BLaER1 treated with 17β-estradiol and CSF1 and Interleukin-3, amounts not matched to agents 10 nM and 100 nM (cell line): Measurements from ENCODE around the gene SPPL3.

Source experiments
- H3K27ac ChIP-seq, 11 experiments: shearing (Covaris generic); formaldehyde crosslinking; 2 replicates each; pipeline ENCODE4 v1.8.1; 2022
- H3K27me3 ChIP-seq, 11 experiments: shearing (Covaris generic); formaldehyde crosslinking; 2 replicates each; pipeline ENCODE4 v1.8.1; 2022
- H3K36me3 ChIP-seq, 11 experiments: shearing (Covaris generic); formaldehyde crosslinking; 2 replicates each; pipeline ENCODE4 v1.8.1; 2022
- H3K4me1 ChIP-seq, 10 experiments: shearing (Covaris generic); formaldehyde crosslinking; 2 replicates each; pipeline ENCODE4 v1.8.1; 2022
- H3K4me2 ChIP-seq, 11 experiments: shearing (Covaris generic); formaldehyde crosslinking; 2 replicates each; pipeline ENCODE4 v1.8.1; 2022
- H3K4me3 ChIP-seq, 10 experiments: shearing (Covaris generic); formaldehyde crosslinking; 2 replicates each; pipeline ENCODE4 v1.8.1; 2022
- H3K9ac ChIP-seq, 11 experiments: shearing (Covaris generic); formaldehyde crosslinking; 2 replicates each; pipeline ENCODE4 v1.8.1; 2022
- H3K9me3 ChIP-seq, 11 experiments: shearing (Covaris generic); formaldehyde crosslinking; replicated peaks in 1 of 11; 2 replicates each; pipeline ENCODE4 v1.8.1; 2022
- H4K20me1 ChIP-seq, 11 experiments: shearing (Covaris generic); formaldehyde crosslinking; 2 replicates each; pipeline ENCODE4 v1.8.1; 2022
- Cebpa-rat ChIP-seq, 11 experiments: shearing (Covaris generic); IDR thresholded peaks; 2 replicates each; pipeline ENCODE4 v1.8.1; 2022

The SPPL3 gene

DNA sequence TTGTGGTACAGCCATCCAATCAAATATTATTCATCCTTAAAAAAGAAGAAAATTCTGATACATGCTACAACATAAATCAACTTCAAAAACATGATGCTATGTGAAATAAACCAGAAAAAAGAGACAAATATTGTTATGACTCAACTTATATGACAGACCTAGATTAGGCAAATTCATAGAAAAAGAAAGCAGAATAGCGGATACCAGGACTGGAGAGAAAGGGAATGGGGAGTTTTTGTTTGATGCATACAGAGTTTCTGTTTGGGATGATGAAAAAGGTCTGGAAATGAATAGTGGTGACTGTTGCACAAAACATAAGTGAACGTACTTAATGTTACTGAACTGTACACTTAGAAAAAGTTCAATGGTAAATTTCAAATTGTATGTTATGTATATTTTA lies 82.3 kb downstream of the SPPL3 start:
- Histone ChIP-seq H4K20me1 (peaks cover 8 to 99% (median 56%) of the 10 kb centered on the region in 11 experiments; a peak in 18 of 22 replicates), H3K27me3 (no peaks in the 10 kb centered on the region), H3K4me1 (peaks cover 0 to 7% (median 2%) of the 10 kb centered on the region in 10 experiments; a peak in 5 of 20 replicates), H3K36me3 (peaks cover 0 to 7% (median 0%) of the 10 kb centered on the region in 11 experiments; a peak in 1 of 22 replicates), H3K4me2 (no peak overlapping the region), H3K9me3 (no peaks in the 10 kb centered on the region), H3K4me3 (no peak overlapping the region), H3K27ac (no peak overlapping the region), H3K9ac (no peak overlapping the region)
- TF ChIP-seq Cebpa-rat (IDR thresholded peaks at IDR 0.05), result no peak

GRCh38 chr12:120820884-120821510 lies 83.2 kb downstream of the SPPL3 start:
- H3K4me1 ChIP-seq, result peaks cover 0 to 7% (median 2%) of the 10 kb centered on the region in 10 experiments; a peak in 6 of 20 replicates
- H4K20me1 ChIP-seq, result peaks cover 4 to 99% (median 54%) of the 10 kb centered on the region in 11 experiments; a peak in 19 of 22 replicates
- no peaks in the 10 kb centered on the region for H3K9me3 ChIP-seq
- peaks cover 0 to 7% (median 0%) of the 10 kb centered on the region in 11 experiments; a peak in 1 of 22 replicates for H3K36me3 ChIP-seq
- TF ChIP-seq Cebpa-rat (IDR thresholded peaks at IDR 0.05), result no peak
- H3K27me3 ChIP-seq, result no peaks in the 10 kb centered on the region
- H3K4me3 ChIP-seq, result no peak overlapping the region
- H3K4me2 ChIP-seq, result no peak overlapping the region
- no peak overlapping the region for H3K27ac ChIP-seq
- H3K9ac ChIP-seq, result no peak overlapping the region

- Histone ChIP-seq H3K9ac (no peak overlapping the region), H3K27ac (no peak overlapping the region), H3K4me2 (no peak overlapping the region), H4K20me1 (peaks cover 6 to 99% (median 49%) of the 10 kb centered on the region in 11 experiments; a peak in 16 of 22 replicates), H3K4me1 (peaks cover 0 to 19% (median 2%) of the 10 kb centered on the region in 10 experiments; a peak in 8 of 20 replicates), H3K4me3 (no peak overlapping the region), H3K36me3 (peaks cover 0 to 8% (median 0%) of the 10 kb centered on the region in 11 experiments; a peak in 3 of 22 replicates), H3K27me3 (no peaks in the 10 kb centered on the region), H3K9me3 (no peaks in the 10 kb centered on the region)
- TF ChIP-seq Cebpa-rat (IDR thresholded peaks at IDR 0.05), result no peak
Measured at GRCh38 chr12:120818416-120818815, 85.7 kb downstream of the SPPL3 start.

- H3K27me3 ChIP-seq, result no peaks in the 10 kb centered on the region
- no peak overlapping the region for H3K4me2 ChIP-seq
- no peaks in the 10 kb centered on the region for H3K9me3 ChIP-seq
- H4K20me1 ChIP-seq, result peaks cover 6 to 100% (median 47%) of the 10 kb centered on the region in 11 experiments; a peak in 16 of 22 replicates
- no peak overlapping the region for H3K27ac ChIP-seq
- H3K36me3 ChIP-seq, result peaks cover 0 to 8% (median 0%) of the 10 kb centered on the region in 11 experiments; a peak in 3 of 22 replicates
- H3K4me1 ChIP-seq, result peaks cover 0 to 19% (median 0%) of the 10 kb centered on the region in 10 experiments; a peak in 5 of 20 replicates
- H3K9ac ChIP-seq, result no peak overlapping the region
- no peak overlapping the region for H3K4me3 ChIP-seq
- no peak for TF ChIP-seq Cebpa-rat (IDR thresholded peaks at IDR 0.05)
Measured at GRCh38 chr12:120817559-120818330, 86.4 kb downstream of the SPPL3 start.

DNA sequence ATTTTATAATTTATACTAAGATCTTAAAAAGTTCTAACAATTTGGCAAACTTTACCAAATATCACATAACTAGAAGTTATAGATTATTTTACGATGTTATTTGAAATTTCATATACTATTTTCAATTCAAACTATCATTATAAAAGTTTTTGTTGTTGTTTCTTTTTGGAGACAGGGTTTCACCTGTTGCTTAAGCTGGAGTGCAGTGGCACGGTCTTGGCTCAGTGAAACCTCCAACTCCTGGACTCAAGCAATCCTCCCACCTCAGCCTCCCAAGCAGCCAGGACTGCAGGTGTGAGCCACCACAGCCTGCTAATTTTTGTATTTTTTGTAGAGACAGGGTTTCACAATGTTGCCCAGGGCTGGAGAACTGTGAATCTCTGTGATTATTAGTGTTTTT lies 87.8 kb downstream of the SPPL3 start:
- Histone ChIP-seq H3K9ac (no peak overlapping the region), H3K4me2 (no peak overlapping the region), H4K20me1 (peaks cover 6 to 100% (median 53%) of the 10 kb centered on the region in 11 experiments; a peak in 16 of 22 replicates), H3K4me3 (no peak overlapping the region), H3K27ac (no peak overlapping the region), H3K27me3 (no peaks in the 10 kb centered on the region), H3K4me1 (peaks cover 0 to 18% (median 0%) of the 10 kb centered on the region in 10 experiments; a peak in 5 of 20 replicates), H3K9me3 (no peaks in the 10 kb centered on the region), H3K36me3 (peaks cover 0 to 8% (median 0%) of the 10 kb centered on the region in 11 experiments; a peak in 4 of 22 replicates)
- no peak for TF ChIP-seq Cebpa-rat (IDR thresholded peaks at IDR 0.05)

- Histone ChIP-seq H3K36me3 (peaks cover 2 to 16% (median 8%) of the 10 kb centered on the region in 11 experiments; a peak in 15 of 22 replicates), H3K4me2 (0 out of 22 replicates have a peak overlapping the region, but pooled peaks of 1 of the 11 experiments have one; percentile 32), H3K27ac (peak overlapping the region in 1 of 11 experiments; percentile 16; a peak in 1 of 22 replicates), H4K20me1 (peaks cover 6 to 100% (median 53%) of the 10 kb centered on the region in 11 experiments; a peak in 16 of 22 replicates), H3K4me1 (peaks cover 0 to 14% (median 0%) of the 10 kb centered on the region in 10 experiments; a peak in 4 of 20 replicates), H3K9me3 (no peaks in the 10 kb centered on the region), H3K27me3 (no peaks in the 10 kb centered on the region), H3K4me3 (no peak overlapping the region), H3K9ac (0 out of 22 replicates have a peak overlapping the region, but pooled peaks of 1 of the 11 experiments have one; percentile 9)
- no peak for TF ChIP-seq Cebpa-rat (IDR thresholded peaks at IDR 0.05)
Measured at GRCh38 chr12:120814903-120815429, 89.2 kb downstream of the SPPL3 start.

- Histone ChIP-seq H3K9ac (no peak overlapping the region), H3K27me3 (no peaks in the 10 kb centered on the region), H3K27ac (peak overlapping the region in 1 of 11 experiments; percentile 16; a peak in 1 of 22 replicates), H3K4me2 (no peak overlapping the region), H3K4me3 (no peak overlapping the region), H3K9me3 (no peaks in the 10 kb centered on the region), H3K4me1 (peaks cover 0 to 14% (median 0%) of the 10 kb centered on the region in 10 experiments; a peak in 4 of 20 replicates), H3K36me3 (peaks cover 8 to 22% (median 13%) of the 10 kb centered on the region in 11 experiments; a peak in 18 of 22 replicates), H4K20me1 (peaks cover 6 to 100% (median 53%) of the 10 kb centered on the region in 11 experiments; a peak in 16 of 22 replicates)
- TF ChIP-seq Cebpa-rat (IDR thresholded peaks at IDR 0.05), result no peak
Measured at GRCh38 chr12:120814203-120814902, 89.8 kb downstream of the SPPL3 start.

DNA sequence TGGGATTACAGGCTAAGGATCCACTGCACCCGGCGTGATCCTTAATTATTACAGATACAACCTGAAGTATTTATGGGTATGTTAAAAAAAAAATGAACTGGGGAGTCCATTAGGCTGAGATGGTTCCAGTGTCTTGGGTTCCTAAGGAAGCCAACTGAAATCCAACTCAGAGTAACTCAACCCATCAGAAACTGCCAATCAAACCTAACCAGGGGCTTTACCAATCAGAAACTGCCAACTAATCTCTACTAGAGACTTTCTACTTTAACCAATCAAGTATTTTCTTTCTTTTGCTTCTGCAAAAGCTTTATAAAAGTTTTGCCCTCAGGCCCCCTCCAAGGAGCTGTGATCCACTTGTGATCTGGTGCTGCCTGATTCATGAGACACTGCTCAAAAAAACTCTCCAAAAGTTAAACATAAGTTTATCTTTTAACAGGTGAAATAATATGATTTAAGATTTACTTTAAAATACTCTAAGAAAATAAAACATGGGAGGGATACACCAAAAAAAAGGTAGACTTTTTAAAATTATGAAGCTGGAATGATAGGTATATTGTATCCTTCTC lies 90.5 kb downstream of the SPPL3 start:
- Histone ChIP-seq H3K4me2 (no peak overlapping the region), H3K36me3 (peaks cover 15 to 29% (median 20%) of the 10 kb centered on the region in 11 experiments; a peak in 20 of 22 replicates), H3K4me1 (peaks cover 0 to 14% (median 0%) of the 10 kb centered on the region in 10 experiments; a peak in 4 of 20 replicates), H3K27me3 (no peaks in the 10 kb centered on the region), H3K9me3 (no peaks in the 10 kb centered on the region), H3K27ac (no peak overlapping the region), H3K9ac (no peak overlapping the region), H4K20me1 (peaks cover 6 to 100% (median 49%) of the 10 kb centered on the region in 11 experiments; a peak in 16 of 22 replicates), H3K4me3 (no peak overlapping the region)
- TF ChIP-seq Cebpa-rat (IDR thresholded peaks at IDR 0.05), result no peak
